ENCODE measurements around the gene SLC52A3.

SLC52A3 gene

DNA sequence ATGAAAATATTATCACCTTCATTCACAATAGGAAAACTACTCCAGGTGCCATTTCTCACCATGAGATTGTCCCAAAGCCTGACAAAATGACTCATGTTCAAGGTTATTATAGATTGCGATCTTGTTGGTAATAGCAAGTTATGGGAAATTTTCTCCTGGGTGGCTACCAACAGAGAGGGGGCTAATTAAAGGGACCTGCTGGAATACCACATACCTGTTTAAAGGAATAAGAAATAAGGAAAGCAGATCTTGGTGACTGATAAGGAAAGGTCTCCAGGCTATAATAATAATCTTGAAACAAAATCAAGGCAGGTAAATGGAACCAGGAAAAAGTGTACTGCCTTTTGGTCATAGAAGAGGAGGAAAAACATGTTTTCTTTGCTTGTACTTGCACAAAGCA lies 1.4 kb downstream of the SLC52A3 start:
- DNase-seq (ENCODE audit: low read depth): no peak

DNA sequence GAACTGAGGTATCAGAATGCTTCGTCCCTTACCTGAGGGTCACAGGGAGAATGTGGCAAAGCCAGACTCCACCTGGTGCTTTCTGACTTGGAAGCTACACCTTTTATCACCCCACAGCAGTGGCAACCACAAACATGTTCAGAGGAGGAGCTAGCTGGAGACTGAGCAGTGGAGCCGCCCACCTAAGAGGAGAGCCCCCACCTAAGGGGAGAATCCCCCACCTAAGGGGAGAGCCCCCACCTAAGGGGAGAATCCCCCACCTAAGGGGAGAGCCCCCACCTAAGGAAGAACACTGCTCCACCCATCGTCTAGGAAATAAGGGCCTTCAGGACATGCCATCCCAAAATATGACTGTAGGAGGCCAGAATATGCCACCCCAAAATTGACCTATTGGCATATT lies 4.0 kb downstream of the SLC52A3 start:
- no peak for DNase-seq (ENCODE audit: low read depth)

DNA sequence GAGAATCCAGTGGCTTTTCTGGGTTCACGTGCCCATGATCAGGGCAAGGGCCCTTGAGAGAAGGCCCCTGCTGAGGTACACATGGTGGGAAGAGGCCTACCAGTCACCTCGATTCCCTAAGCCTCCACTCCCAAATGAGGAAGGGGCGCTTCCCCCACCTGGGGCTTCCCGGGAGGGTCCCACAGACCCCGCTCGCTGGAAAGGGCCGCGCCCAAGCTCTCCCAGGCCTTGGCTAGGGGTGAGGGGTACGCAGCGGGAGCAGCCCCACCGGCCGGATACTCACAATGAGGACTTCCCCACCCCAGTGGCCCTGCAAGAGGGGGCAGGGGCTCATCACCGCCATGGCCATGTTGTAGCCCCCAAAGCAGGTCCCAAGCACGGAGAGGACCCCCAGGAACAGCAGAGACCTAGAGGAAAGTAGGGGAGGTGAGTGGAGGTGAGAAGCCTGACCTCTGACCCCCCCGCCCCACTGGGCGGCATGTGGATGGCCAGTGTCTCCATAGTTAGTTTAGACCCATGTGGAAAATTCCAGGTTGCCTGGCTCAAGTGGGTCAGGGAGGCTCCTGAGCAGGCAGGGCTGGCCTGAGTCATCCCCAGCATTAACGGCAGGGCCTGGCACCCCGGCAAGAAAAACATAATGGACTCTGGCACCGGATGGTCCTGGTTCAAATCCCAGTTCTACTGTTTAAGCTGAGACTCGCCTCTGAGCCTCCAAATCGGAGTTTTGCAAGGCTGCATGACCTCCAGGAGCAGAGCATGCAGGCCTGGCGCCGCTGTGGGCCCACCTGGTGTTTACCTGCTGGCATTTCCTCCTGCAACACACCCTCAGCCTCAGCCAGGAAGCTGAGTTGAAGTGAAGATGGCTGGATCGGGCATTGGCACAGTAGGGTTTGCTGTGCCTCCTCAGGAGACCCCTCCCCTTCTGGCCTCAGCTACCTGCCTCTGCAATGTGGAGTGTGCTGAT lies 6.6 kb downstream of the SLC52A3 start:
- no peak for DNase-seq (ENCODE audit: low read depth)

DNA sequence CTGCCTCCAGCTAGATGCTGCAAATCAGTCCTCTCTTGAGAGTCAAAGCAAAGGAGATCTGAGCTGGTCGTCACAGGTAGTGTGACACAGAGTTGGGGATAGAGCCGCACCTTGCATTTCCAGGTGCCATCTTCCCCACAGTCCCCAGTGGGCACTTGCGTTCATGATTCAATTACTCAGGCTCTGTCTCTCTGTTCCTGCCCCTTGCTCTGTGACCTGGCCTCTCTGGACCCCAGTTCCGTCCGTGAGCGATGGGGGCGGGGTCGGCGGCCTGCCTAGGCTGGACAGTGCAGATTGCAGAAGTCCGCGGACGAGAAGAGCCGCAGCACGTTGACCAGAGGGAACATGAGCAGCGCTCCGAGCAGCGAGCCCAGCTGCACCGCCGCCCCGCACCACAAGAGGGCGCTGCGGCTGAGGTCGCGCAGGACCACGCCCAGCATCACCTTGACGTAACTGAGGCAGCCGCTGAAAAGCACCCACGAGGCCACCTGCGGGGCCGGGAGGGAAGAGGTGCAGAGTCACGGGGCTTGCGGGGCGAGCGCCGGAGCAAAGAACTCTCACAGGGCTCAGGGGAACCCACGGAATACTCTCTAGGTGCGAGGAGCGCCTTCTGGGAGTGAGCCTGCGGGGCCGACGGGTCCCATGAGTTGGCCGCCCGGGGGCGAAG lies 7.4 kb downstream of the SLC52A3 start:
- DNase-seq (ENCODE audit: low read depth): no peak

DNA sequence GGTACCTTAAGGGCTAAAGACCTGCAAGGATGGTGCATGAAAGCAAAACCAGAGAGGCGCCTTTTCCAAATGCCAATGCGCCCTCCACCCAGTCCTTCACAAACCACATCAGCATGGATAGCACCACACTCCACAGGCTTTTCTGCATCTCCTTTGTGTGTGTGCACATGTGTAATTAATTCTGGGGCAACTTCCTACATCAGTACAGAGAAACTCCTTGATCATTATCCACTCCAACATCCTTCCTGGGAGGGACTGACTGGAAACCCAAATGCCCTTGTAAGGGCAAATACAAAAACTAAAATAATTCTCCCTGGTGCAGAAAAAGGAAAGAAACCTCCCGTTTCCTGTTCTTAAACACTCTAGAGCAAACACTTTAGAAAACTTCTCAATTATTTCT lies 10.8 kb downstream of the SLC52A3 start:
- no peak for DNase-seq (ENCODE audit: low read depth)

DNA sequence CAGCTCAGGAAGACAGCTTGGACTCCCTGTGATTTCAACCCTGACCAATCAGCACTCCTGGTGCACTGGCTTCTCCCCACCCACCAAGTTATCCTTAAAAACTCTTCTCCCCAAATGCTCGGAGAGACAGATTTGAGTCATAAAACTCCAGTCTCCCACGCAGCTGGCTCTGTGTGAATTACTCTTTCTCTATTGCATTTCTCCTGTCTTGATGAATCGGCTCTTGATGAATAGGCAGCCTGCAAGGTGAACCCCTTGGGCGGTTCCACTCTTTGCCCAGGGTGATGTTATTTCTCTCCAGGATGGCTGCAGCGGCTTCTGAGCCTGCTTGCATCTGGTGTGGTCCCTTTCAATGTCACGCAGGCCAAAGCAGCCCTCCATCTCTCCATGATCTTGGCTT lies 12.4 kb downstream of the SLC52A3 start:
- no peak for DNase-seq (ENCODE audit: low read depth)

DNA sequence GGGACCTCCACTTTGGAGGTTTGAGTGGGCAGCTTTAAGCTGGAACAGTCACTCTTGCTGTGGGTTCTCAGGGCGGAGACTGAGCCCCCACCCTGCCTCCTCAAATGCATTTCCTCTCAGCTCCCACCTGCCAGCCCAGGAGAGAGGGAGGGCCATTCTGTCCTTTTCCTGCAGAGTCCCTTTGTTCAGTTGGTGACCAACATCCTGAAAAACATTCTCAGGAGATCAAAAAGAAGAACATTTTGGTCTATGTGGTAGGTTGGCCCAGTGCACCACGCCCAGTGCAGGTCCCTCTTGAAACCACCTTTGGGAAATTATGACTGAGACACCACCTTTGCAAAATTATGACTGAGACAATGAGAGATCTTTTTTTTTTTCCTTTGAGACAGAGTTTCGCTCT lies 13.4 kb downstream of the SLC52A3 start:
- no peak for DNase-seq (ENCODE audit: low read depth)

DNA sequence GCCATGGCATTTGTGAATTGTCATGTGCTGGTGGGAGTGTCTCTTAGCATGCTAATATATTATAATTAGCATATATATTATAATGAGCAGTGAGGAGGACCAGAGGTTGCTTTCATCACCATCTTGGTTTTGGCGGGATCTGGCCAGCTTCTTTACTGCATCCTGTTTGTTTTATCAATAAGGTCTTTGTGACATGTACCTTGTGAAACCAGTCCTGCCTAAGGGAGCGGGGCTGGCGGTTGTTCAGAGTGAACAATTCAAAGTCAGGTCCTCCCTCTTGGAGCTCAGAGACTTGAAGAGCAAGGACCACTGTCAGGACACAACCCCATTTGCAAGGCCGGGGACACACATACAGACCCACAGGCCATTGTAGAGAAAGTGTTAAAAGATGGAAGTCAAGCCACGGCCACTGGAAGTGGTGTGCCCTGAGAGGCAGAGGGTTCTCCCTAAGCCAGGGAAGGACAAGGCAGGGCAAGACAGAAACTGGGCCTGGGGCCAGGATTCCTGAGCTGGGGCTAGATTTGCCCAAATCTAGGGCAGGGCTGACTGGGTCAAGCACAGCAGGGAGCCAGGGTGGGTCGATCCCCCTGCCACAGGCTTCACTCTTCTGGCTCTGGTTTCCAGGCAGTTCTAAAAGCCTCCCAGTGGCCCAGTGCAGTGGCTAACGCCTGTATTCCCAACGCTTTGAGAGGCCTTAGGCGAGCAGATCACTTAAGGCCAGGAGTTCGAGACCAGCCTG lies 14.2 kb downstream of the SLC52A3 start:
- DNase-seq (ENCODE audit: low read depth): no peak

DNA sequence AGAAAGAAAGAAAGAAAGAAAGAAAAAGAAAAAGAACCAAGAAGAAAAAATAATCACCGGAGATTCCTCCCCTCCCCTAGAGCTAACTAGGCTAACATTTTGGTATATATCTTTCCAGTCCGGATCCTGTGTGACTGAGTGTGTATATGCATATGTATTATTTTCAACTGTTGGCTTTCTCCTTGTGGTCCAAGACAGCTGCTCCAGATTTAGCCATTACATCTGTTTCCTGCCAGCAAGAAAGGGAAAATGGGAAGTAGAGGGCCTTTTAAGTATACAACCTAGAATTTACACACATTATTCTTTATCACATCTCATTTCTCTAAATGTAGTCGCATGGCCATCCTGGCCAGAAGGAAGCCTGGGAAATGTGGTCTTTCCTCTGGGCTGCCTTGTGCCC lies 15.2 kb downstream of the SLC52A3 start:
- no peak for DNase-seq (ENCODE audit: low read depth)

DNA sequence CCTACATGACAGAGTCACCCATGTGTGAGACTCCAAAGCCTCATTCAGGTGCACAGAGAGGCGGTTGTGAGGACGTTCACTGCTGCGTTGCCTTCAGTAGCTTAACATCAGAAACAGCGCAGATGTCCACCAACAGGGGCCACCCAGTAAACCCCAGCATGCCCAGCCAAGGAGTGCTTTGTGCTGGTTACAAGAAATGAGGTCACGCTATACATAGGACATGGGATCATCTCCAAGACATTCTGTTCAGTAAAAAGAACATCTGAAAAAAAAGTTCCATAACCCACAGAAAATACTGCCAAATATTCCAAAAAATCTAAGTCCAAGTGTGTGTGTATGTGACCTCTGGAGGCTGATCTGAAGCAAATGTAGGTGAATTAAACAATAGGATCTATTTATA lies 16.0 kb downstream of the SLC52A3 start:
- DNase-seq (ENCODE audit: low read depth): no peak

DNA sequence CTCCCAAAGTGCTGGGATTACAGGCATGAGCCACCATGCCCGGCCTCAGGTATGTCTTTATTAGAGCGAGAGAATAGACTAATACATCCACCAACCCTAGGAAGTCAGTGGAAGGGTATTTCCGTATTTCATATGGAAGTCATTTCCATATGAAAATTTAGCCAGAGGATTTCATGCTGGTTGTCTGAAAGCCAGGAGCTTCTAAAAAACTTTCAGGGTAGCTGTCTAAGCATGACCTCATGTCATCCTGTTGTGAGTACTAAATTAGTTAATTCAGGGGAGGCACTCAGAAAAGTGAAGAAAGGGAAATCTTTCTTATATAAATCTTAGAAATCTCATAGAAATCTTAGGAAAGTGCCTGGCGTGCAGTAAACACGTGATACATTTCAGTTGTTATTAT lies 16.5 kb downstream of the SLC52A3 start:
- DNase-seq (ENCODE audit: low read depth): no peak

DNA sequence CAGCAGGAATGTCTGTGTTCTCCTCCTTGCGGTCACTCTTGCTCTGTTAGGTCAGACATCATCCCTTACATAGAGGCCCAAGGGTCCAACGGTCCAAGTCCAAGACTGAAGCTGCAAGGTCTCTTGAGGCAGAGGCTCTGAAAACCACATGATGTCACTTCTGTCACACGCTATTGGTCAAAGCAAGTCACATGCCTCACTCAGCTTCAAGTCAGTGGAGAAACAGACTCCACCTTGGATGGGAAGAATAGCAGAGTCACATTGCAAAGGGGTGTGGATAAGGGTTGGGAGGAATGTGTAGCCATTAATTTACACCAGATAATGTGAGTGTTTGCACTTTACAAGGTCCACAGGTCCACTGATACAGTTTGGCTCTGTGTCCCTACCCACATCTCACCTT lies 17.5 kb downstream of the SLC52A3 start:
- DNase-seq (ENCODE audit: low read depth): no peak

DNA sequence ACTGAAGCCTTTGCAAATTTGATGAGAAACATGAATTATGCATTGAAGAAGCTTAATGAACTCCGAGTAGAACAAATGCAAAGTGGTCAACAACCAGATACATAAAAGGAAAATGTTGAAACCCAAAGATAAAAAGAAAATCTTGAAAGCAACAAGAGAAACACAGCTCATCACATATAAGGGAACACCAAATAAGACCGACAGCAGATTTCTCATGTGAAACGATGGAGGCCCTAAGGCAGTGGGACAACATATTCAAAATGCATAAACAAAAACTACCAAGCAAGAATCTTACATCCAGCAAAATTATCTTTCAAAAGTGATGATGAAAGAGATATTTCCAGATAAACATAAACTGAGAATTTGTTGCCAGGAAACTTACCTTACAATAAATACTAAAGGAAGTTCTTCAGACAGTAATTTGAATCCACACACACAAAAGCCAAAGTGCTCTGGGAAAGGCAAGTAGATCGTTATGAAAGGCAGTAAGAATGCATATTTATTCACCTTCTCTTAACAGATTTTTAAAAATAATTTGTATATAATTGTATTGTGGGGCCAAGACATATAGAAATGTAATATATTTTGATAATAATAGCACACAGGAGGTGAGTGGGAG lies 22.5 kb downstream of the SLC52A3 start:
- DNase-seq (ENCODE audit: low read depth): no peak

DNA sequence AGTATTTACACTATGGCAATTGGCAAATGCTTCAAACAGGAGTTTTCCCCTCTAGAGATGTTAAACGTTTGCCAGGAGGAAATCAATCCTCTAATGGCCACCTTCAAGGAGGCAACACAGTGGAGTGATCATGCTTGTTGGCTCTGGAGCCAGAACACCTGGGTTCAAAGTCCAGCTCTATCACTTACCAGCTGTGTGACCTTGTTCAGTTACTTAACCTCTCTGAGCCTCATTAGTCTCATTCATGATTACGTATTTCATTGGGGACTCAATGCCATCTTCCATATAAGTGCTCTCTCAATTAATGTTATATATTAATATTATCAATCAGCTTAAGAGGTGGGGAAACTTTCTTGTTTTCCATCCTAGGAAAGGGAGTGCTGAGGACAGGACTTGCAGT lies 26.1 kb downstream of the SLC52A3 start:
- DNase-seq (ENCODE audit: low read depth): no peak

DNA sequence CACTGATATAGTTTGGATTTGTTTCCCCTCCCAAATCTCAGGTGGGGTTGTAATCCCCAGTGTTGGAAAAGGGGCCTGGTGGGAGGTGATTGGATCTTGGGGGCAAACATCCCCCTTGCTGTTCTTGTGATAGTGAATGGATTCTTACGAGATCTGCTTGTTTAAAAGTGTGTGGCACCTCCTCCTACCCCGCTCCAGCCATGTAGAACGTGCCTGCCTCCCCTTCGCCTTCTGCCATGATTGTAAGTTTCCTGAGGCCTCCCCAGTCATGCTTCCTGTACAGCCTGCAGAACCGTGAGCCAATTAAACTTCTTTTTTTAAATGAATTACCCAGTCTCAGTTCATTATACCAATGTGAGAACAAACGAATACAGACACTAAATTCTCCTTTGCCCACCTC lies 26.7 kb downstream of the SLC52A3 start:
- DNase-seq (ENCODE audit: low read depth): no peak

DNA sequence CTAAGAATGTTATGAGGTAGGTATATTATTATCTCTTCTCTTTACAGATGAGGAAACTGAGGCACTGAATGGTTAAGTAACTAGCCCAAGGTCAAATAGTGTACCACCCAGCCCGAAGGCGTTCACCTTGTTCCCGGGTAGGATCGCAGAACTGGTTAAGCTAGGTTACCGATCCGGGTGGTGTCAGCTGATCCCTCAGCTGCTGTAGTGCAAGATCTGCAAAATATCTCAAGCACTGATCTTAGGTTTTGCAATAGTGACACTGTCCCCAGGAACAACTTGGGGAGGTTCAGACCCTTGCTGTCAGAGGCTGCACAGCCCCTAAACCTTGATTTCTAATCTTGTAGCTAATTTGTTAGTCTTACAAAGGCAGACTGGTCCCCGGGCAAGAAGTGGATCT lies 28.1 kb downstream of the SLC52A3 start:
- DNase-seq (ENCODE audit: low read depth): no peak

DNA sequence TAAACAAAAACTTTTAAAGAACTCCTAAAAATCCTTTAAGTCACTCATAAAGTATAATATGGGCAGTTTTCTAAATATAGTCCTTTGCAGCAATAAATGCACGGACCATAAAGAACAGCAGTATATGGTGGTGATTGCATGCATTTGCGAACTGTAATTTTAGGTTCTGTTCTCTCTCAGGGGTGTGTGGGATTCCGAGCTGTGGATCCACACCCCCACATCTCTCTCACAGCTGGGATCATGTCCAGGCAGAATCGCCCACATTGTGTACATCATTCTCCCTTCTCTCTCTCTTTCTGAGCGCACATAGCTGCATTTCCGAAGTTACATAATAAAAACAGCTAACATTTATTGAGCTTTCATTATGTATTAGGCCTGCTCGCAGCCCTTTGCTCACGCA lies 28.6 kb downstream of the SLC52A3 start:
- no peak for DNase-seq (ENCODE audit: low read depth)

DNA sequence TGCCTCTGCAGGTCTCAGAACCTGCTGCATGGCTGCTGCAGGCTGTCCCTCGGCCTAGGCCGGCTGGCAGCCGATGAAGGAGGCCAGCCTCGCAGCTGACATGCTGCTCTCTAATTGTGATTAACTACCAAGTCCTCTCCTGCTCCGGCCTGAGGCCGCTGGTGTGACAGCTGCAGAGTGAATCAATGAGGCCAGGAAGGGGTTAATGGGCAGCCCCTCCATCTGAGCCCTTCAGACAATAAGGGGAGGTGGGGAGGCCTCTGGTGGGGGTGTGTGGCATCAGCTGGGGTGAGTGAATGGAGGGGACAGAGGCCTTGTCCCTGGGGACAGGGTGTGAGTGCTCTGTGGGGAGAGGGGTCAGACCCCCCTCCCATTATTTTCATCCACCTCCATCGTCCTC lies 34.4 kb downstream of the SLC52A3 start:
- no peak for DNase-seq (ENCODE audit: low read depth)

DNA sequence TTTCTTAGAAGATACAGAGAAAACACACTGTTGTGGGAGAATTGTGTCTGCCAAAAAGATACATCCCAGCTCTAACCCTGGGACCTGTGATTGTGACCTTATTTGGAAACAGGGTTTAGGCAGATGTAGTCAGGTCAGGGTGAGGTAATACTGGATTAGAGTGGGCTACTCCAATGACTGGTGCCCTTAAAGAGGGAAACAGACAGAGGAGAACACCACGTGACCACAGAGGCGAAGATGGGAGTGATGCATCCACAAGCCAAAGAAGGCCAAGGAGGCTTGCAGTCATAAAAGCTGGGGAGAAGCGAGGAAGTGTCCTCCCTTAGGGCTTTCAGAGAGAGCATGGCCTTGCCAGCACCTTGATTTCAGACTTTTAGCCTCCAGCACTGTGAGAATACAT lies 35.6 kb downstream of the SLC52A3 start:
- DNase-seq (ENCODE audit: low read depth): no peak

DNA sequence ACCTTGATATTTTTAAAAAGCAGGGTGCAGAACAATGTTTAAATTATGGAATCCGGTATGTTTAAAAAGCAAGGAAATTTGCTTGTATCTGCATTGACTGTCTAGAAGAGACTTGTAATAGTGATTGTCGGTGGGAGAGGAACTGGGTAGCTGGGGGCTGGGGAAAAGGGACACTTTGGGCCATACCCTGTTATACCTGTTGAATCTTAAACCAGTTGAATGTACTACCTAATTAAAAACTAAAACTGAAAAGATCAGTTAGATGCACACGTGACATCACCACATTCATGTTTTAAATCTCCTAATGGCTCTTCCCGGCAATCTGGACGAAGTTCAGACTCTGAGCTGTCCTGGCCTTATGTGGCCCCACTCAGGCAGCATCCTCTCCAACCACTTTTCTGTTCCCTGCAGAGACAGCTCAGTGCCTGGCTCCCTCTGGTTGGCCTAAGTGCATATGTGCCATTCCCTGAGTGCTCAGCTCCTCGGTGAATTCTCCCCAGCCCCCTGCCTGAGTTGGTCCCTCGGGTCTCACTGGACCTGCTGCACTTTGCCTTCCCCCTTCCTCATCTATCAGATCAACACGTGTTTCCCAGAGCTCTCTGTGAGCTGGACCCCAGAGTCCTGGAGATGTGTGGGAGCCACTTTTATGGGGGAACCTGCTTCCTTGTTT lies 36.3 kb downstream of the SLC52A3 start:
- no peak for DNase-seq (ENCODE audit: low read depth)

DNA sequence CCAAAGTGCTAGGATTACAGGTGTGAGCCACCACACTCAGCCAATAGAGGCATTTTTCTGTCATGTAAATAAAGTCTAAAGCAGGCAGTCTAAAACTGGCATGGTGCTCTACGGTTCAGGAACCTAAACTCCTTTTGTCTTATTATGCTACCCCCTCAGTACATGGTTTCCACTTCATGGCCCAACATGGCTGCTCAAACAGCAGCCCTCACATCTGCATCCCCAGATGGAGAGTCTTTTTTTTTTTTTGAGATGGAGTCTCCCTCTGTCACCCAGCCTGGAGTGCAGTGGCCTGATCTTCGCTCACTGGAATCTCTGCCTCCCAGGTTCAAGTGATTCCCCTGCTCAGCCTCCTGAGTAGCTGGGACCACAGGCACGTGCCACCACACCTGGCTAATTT lies 38.3 kb downstream of the SLC52A3 start:
- DNase-seq (ENCODE audit: low read depth): no peak
